HG02840 (cell line): ENCODE measurements around the gene SLF2.

Experiments
- ATAC-seq: cut with Tn5 transposase; IDR thresholded peaks from one replicate; pipeline ENCODE4 v1.9.1; 2021; ENCODE audit warnings: mild to moderate bottlenecking, moderate library complexity, moderate number of reproducible peaks; ENCODE audit not compliant: unreplicated experiment, low FRiP score

The SLF2 gene

GRCh38 chr10:100912605-100913469 is at the start of gene SLF2:
Gene SLF2, plus strand, starts transcription at chr10:100912963. Its CDS starts 148 bp downstream, at chr10:100913111.
- ATAC-seq = peak; percentile 95

GRCh38 chr10:100863433-100863832 is 49.3 kb upstream of the SLF2 start:
- no peak for ATAC-seq

- ATAC-seq = no peak
These were observed 48.5 kb upstream of the SLF2 start for GRCh38 chr10:100864036-100864885.

GRCh38 chr10:100864978-100865377 is 47.8 kb upstream of the SLF2 start:
- no peak for ATAC-seq

GRCh38 chr10:100866010-100866409 is 46.8 kb upstream of the SLF2 start:
- no peak for ATAC-seq

- ATAC-seq = no peak
These were observed 46.1 kb upstream of the SLF2 start for GRCh38 chr10:100866575-100867098.

GRCh38 chr10:100867261-100867963 is 45.4 kb upstream of the SLF2 start:
- ATAC-seq = no peak

GRCh38 chr10:100868382-100868781 is 44.4 kb upstream of the SLF2 start:
- ATAC-seq = no peak

- no peak for ATAC-seq
These were observed 43.4 kb upstream of the SLF2 start for GRCh38 chr10:100869399-100869798.

- ATAC-seq = no peak
These were observed 40.5 kb upstream of the SLF2 start for GRCh38 chr10:100872034-100872791.

GRCh38 chr10:100873146-100873826 is 39.5 kb upstream of the SLF2 start:
- no peak for ATAC-seq

- no peak for ATAC-seq
These were observed 38.9 kb upstream of the SLF2 start for GRCh38 chr10:100873827-100874326.

- no peak for ATAC-seq
These were observed 37.9 kb upstream of the SLF2 start for GRCh38 chr10:100874702-100875483.

- no peak for ATAC-seq
These were observed 37.1 kb upstream of the SLF2 start for GRCh38 chr10:100875484-100876166.

GRCh38 chr10:100876585-100877460 is 35.9 kb upstream of the SLF2 start:
- ATAC-seq = no peak

GRCh38 chr10:100877461-100877850 is 35.3 kb upstream of the SLF2 start:
- ATAC-seq = no peak
